ENCODE measurements around the gene FAM20A.
"Not testable (repeated sequence)": the region's sequence is repeated elsewhere in the genome, so short reads cannot be mapped to it uniquely, and the experiment has no call there.

DNA sequence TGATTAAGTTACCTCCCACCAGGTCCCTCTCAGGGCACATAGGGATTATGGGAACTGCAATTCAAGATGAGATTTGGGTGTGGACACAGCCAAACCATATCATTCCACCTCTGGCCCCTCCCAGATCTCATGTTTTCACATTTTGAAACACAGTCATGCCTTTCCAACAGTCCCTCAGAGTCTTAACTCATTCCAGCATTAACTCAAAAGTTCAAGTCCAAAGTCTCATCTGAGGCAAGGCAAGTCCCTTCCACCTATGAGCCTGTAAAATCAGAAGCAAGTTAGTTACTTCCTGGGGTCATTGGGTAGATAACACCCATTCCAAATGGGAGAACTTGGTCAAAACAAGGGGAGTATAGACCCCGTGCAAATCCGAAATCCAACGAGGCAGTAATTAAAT lies 83.6 kb downstream of the FAM20A start:
- TF ChIP-seq, protein P1, sequence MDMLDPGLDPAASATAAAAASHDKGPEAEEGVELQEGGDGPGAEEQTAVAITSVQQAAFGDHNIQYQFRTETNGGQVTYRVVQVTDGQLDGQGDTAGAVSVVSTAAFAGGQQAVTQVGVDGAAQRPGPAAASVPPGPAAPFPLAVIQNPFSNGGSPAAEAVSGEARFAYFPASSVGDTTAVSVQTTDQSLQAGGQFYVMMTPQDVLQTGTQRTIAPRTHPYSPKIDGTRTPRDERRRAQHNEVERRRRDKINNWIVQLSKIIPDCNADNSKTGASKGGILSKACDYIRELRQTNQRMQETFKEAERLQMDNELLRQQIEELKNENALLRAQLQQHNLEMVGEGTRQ (IDR thresholded peaks at IDR 0.05; ENCODE audit: low read length) = not testable (repeated sequence)
- TF ChIP-seq JUN (IDR thresholded peaks at IDR 0.05; ENCODE audit: low read depth, low read length); POLR2AphosphoS5 (IDR thresholded peaks at IDR 0.05; ENCODE audit: low read depth, low read length); RNF2 (IDR thresholded peaks at IDR 0.05; ENCODE audit: borderline replicate concordance, low read depth, low read length, missing control alignments, poor library complexity, severe bottlenecking); MAFK (IDR thresholded peaks at IDR 0.05; ENCODE audit: low read depth, low read length); YY1 (IDR thresholded peaks at IDR 0.05; ENCODE audit: low read depth, low read length); GTF2F1 (IDR thresholded peaks at IDR 0.05; ENCODE audit: borderline replicate concordance, low read depth, low read length); EZH2 (IDR thresholded peaks at IDR 0.05; ENCODE audit: low read depth, low read length, severe bottlenecking): not testable (repeated sequence)
- TF ChIP-seq, protein P2, sequence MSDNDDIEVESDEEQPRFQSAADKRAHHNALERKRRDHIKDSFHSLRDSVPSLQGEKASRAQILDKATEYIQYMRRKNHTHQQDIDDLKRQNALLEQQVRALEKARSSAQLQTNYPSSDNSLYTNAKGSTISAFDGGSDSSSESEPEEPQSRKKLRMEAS (IDR thresholded peaks at IDR 0.05) = not testable (repeated sequence)
